ENCODE measurements around the gene RALGAPA1. TPM values are rescaled to one million over a fixed set of nuclear protein-coding genes. Genes with fewer than 3 reads are reported as not detected.

The RALGAPA1 gene
- total RNA-seq, 6 experiments from 2014 or later, result 16.2 to 23.3 (median 19.7) TPM

GRCh38 chr14:35515916-35516315, 293.2 kb downstream of the RALGAPA1 start:
- Histone ChIP-seq H3K27me3 (no peaks in the 10 kb centered on the region), H3K4me3 (no peak overlapping the region), H3K36me3 (no peaks in the 10 kb centered on the region), H3K27ac (no peak overlapping the region), H3K4me1 (no peaks in the 10 kb centered on the region), H3K9me3 (no peaks in the 10 kb centered on the region)
- intact Hi-C loops (cut with DNase I), result no loop called here
- ATAC-seq, result no peak
- 73% methylated on average over 1 of the region's 1 CpG for WGBS (ENCODE audit: insufficient coverage, low coverage, low lambda C conversion rate, missing lambda C conversion rate)
- TF ChIP-seq POLR2A (IDR thresholded peaks at IDR 0.05), result no peak
- no peak for TF ChIP-seq CTCF (IDR thresholded peaks at IDR 0.05)
- no peak for DNase-seq

GRCh38 chr14:35512765-35513164, 296.3 kb downstream of the RALGAPA1 start:
- no peak for TF ChIP-seq CTCF (IDR thresholded peaks at IDR 0.05)
- no peak for TF ChIP-seq POLR2A (IDR thresholded peaks at IDR 0.05)
- ATAC-seq (no peak), DNase-seq (no peak)
- Histone ChIP-seq H3K27ac (no peak overlapping the region), H3K36me3 (no peaks in the 10 kb centered on the region), H3K9me3 (no peaks in the 10 kb centered on the region), H3K27me3 (no peaks in the 10 kb centered on the region), H3K4me1 (no peaks in the 10 kb centered on the region), H3K4me3 (no peak overlapping the region)
- 82% methylated on average over 2 of the region's 4 CpGs for WGBS (ENCODE audit: insufficient coverage, low coverage, low lambda C conversion rate, missing lambda C conversion rate)
- intact Hi-C loops (cut with DNase I), result no loop called here

GRCh38 chr14:35509846-35510245, 299.2 kb downstream of the RALGAPA1 start:
- TF ChIP-seq POLR2A (IDR thresholded peaks at IDR 0.05), result no peak
- H3K4me1 ChIP-seq, result no peaks in the 10 kb centered on the region
- intact Hi-C loops (cut with DNase I), result no loop called here

GRCh38 chr14:35506927-35507326, 302.2 kb downstream of the RALGAPA1 start:
- no peaks in the 10 kb centered on the region for H3K27me3 ChIP-seq
- H3K9me3 ChIP-seq, result no peaks in the 10 kb centered on the region
- no peak for TF ChIP-seq CTCF (IDR thresholded peaks at IDR 0.05)
- no peak for TF ChIP-seq POLR2A (IDR thresholded peaks at IDR 0.05)
- no peak overlapping the region for H3K27ac ChIP-seq
- H3K36me3 ChIP-seq, result no peaks in the 10 kb centered on the region
- no peak overlapping the region for H3K4me3 ChIP-seq
- H3K4me1 ChIP-seq, result no peaks in the 10 kb centered on the region
- intact Hi-C loops (cut with DNase I), result no loop called here
- ATAC-seq (no peak), DNase-seq (no peak)

More at GRCh38 chr14:35509846-35510245, 299.2 kb downstream of the RALGAPA1 start:
- ATAC-seq (no peak), DNase-seq (no peak)
- Histone ChIP-seq H3K27me3 (no peaks in the 10 kb centered on the region), H3K4me3 (no peak overlapping the region), H3K9me3 (no peaks in the 10 kb centered on the region), H3K36me3 (no peaks in the 10 kb centered on the region), H3K27ac (no peak overlapping the region)
- WGBS (ENCODE audit: insufficient coverage, low coverage, low lambda C conversion rate, missing lambda C conversion rate), result 85% methylated on average over 2 of the region's 2 CpGs

- DNase-seq (no peak), ATAC-seq (no peak)
- no peaks in the 10 kb centered on the region for H3K36me3 ChIP-seq
- no peaks in the 10 kb centered on the region for H3K27me3 ChIP-seq
- no peaks in the 10 kb centered on the region for H3K9me3 ChIP-seq
- no peak overlapping the region for H3K4me3 ChIP-seq
- no peaks in the 10 kb centered on the region for H3K4me1 ChIP-seq
- TF ChIP-seq CTCF (IDR thresholded peaks at IDR 0.05) (no peak), POLR2A (IDR thresholded peaks at IDR 0.05) (no peak)
- WGBS (ENCODE audit: insufficient coverage, low coverage, low lambda C conversion rate, missing lambda C conversion rate), result 70% methylated on average over 6 of the region's 6 CpGs
- no peak overlapping the region for H3K27ac ChIP-seq
- intact Hi-C loops (cut with DNase I), result no loop called here
These were observed 302.6 kb downstream of the RALGAPA1 start for GRCh38 chr14:35506461-35506860.

Data from right lobe of liver (tissue), 6 donors.